Activated CD4-positive, alpha-beta T cell treated with anti-CD3 and anti-CD28 coated beads, Interleukin-2, amount 10 ng/mL, durations not matched to agents 24 days and 14 days (primary cell): ENCODE data around the gene EPHA2. TPM values are rescaled to one million over a fixed set of nuclear protein-coding genes. Genes with fewer than 3 reads are reported as not detected.
"Not testable (repeated sequence)": the region's sequence is repeated elsewhere in the genome, so short reads cannot be mapped to it uniquely, and the experiment has no call there.

Source experiments
- DNase-seq: peaks from one replicate; pipeline ENCODE4 v3.0.0; 2022
- H3K27ac Mint-ChIP-seq: one replicate; pipeline ENCODE4 v1.8.0; 2022; ENCODE audit warnings: mild to moderate bottlenecking, mixed read lengths
- H3K27me3 Mint-ChIP-seq: one replicate; pipeline ENCODE4 v1.8.0; 2022; ENCODE audit warnings: mixed read lengths
- H3K36me3 Mint-ChIP-seq: one replicate; pipeline ENCODE4 v1.8.0; 2022; ENCODE audit warnings: low read depth, mild to moderate bottlenecking, mixed read lengths
- H3K4me1 Mint-ChIP-seq: one replicate; pipeline ENCODE4 v1.8.0; 2021; ENCODE audit warnings: mixed read lengths
- H3K4me3 Mint-ChIP-seq: one replicate; pipeline ENCODE4 v1.8.0; 2022; ENCODE audit warnings: mild to moderate bottlenecking, moderate library complexity, mixed read lengths
- H3K9me3 Mint-ChIP-seq: one replicate; pipeline ENCODE4 v1.8.0; 2021; ENCODE audit warnings: mixed read lengths
- intact Hi-C: fragments of 100-400 bp; cut with micrococcal nuclease; formaldehyde crosslinking; loops from one replicate; pipeline ENCODE4 v1.15.1; 2023
- total RNA-seq: library from RNA; stranded (reverse); gene quantifications from 2 replicates; pipeline ENCODE4 v1.2.3, GENCODE V29; 2022

The EPHA2 gene
- total RNA-seq, 1 donor from 2014 or later: not detected

DNA sequence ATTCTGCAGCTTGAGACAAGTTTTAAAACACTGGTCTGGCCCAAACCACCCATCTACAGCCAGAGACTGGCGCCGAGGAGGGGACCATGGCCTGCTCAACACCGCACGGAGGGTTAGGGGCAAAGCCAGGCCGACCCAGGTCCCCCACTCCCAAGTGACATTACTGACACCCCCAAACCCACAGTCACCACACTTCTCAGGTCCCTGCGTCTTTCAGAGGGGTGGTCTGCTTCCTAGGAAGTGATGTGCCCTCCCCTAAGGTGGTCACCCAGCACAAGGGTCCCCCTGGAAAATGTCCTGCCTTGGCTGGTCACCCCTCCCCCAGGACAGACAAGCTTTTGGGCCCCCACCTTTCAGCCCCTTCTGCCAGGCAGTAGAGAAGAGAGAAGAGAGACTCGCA is 20.8 kb upstream of the EPHA2 start:
- intact Hi-C loops: no loop called here

DNA sequence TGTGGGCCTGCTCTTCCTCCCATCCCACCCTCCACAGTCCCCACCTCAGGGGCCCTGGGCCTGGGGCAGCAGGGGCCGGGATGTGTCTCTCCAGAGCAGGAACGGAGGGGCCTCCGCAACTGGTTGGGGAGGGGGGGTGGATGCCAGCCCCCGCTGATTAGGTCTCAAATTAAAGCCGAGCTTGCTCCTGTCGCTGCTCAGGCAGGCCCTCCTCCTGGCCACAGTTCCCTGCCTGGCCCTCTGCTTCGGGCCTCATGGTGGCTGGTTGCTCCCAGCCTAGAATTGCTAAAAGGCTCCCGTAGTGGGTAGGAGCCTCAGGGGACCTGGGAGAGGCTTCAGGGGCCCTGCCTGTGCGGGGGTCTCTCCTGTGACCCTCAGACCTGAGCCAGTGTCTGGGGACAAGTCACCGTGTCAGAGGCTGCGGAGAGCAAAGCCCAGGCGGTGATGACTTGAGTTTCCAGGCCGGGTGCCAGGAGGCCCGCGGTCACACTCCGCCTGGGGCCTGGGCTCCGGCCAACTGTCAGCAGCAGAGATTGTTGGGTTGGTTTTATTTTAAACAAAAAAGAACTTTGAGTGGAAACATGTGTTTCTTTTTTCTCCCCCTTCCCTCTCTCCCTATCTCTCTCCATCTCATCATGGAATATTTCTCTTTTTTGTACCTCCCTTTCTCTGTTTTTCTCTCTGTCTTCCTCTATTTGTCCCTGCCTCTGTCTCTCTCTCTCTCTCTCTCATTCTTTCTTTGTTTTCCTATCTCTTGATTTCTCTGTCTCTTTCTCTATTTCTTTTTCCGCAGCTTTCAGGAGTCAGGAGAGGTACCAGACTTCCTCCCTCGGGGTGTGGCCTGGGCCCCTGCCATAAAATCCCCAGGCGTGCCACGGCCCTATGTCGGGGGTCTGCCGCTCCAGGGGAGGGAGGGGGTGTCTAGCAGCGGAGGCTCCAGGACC is 20.0 kb upstream of the EPHA2 start:
- H3K27ac Mint-ChIP-seq: no peak overlapping the region
- intact Hi-C loops: no loop called here
- no peak overlapping the region for H3K4me3 Mint-ChIP-seq
- DNase-seq: no peak
- no peaks in the 10 kb centered on the region for H3K36me3 Mint-ChIP-seq
- H3K9me3 Mint-ChIP-seq: no peaks in the 10 kb centered on the region
- no peaks in the 10 kb centered on the region for H3K4me1 Mint-ChIP-seq
- H3K27me3 Mint-ChIP-seq: peaks cover 7% of the 10 kb centered on the region

More for the DNA sequence above, 20.8 kb upstream of the EPHA2 start:
- Mint-ChIP-seq H3K27me3 (peaks cover 4% of the 10 kb centered on the region), H3K4me3 (no peak overlapping the region), H3K27ac (no peak overlapping the region), H3K36me3 (no peaks in the 10 kb centered on the region), H3K9me3 (no peaks in the 10 kb centered on the region), H3K4me1 (no peaks in the 10 kb centered on the region)
- no peak for DNase-seq

DNA sequence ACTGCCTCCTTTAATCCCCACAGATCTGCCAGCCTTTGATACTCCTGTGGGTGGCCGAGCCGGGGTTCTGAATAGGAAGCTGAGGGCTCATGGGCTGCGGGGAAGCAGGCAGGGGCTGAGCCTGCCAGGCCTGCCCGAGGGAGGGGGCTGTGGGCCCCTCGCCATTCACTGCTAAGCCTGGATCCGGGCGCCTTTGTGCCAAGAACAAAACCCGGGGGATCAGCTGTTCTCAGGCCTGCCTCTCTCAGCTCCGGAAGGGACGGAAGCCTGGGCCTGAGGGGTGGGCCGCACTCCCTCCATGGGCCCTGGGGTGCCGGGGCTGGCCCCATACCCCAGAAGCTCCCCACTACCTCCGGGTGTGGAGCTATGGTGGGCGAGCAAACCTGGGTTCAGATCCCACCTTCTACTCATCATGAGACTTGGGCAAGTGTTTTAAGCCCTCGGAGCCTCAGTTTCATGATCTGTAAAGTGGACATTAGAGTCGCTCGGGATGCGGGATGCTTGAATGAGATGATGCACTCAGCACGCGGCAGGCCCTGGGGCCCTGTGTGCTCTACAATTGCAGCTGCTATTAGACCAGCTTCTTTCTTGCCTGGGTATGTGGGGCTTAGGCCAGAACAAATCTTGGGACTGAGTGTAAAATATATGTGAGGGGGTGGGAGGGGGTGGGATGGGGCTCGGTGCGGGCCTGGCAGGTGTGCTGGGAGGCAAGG is 19.2 kb upstream of the EPHA2 start:
- intact Hi-C loops: no loop called here
- no peaks in the 10 kb centered on the region for H3K9me3 Mint-ChIP-seq
- DNase-seq: no peak
- peaks cover 11% of the 10 kb centered on the region for H3K27me3 Mint-ChIP-seq
- no peaks in the 10 kb centered on the region for H3K36me3 Mint-ChIP-seq
- H3K4me1 Mint-ChIP-seq: no peaks in the 10 kb centered on the region
- no peak overlapping the region for H3K4me3 Mint-ChIP-seq
- H3K27ac Mint-ChIP-seq: no peak overlapping the region

DNA sequence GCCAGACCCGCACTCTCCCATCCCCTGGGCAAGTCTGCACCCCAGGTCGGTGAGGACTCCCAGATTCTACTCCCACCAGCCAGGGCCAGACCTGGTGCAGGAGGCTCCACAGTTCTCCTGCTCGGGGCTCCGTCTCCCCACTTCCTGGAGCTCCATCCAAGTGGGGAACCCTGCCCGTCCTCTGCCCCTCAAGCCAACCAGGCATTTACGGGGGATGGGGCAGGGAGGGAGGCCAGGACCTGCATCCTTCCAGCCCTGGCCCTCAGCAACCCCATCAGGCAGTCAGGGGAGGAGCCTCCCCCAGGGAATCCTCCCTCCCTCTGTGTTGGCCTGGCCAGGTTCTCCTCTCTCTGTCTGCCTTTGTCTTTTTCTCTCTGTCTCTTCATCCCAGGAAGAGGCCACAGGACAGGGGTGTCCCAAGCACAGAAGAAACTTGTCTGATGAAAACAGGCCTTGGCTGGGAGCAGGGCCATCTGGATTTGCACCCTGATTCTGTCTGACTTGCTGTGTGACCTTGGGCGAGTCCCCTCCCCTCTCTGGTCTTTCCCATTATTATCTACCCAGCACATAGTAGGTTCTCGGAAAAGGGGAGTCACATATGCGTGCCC is 18.5 kb upstream of the EPHA2 start:
- no peak for DNase-seq
- H3K36me3 Mint-ChIP-seq: no peaks in the 10 kb centered on the region
- H3K4me3 Mint-ChIP-seq: no peak overlapping the region
- H3K4me1 Mint-ChIP-seq: peaks cover under 1% of the 10 kb centered on the region
- H3K27ac Mint-ChIP-seq: no peak overlapping the region
- H3K9me3 Mint-ChIP-seq: no peaks in the 10 kb centered on the region
- intact Hi-C loops: no loop called here
- peaks cover 16% of the 10 kb centered on the region for H3K27me3 Mint-ChIP-seq

DNA sequence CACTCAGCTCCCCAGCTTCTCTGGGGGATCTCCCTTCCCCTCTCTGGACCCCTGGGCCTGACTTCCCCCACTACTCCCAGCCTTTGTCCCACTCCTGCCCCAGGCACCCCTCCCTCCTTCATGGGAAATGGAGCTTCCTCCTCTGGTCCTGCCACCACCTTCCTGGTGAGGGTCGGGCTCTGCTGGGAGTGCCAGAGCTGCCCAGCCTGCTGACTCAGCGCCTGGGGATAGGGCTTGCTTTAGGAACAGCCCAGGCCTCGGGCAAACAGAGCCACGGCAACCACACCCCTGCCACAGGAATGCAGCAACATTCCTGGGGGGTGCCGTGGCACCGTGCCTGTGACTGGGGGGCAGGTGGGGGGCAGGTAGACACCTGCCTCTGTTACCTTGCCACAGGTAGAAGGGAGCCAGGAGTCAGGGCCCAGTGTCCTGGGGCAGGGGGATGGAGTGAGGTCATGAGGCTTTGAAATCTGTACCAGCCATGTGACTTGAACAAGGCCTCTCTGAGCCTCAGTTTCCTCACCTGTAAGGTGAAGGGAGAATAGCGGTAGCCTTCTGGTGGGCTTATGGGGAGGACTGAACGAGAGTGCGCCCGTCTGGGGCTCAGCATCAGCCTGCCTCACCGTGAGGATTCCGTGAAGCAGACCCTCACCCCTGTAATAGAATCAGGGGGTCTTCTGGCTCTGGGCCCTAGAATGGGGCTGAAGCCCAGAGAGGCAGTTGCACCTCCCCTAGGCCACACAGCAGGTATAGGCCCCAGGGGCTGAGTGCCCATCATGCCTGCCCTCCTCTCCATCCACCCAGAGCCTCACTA is 17.8 kb upstream of the EPHA2 start:
- no peak for DNase-seq
- no peaks in the 10 kb centered on the region for H3K36me3 Mint-ChIP-seq
- H3K27ac Mint-ChIP-seq: no peak overlapping the region
- H3K4me3 Mint-ChIP-seq: no peak overlapping the region
- peaks cover 4% of the 10 kb centered on the region for H3K4me1 Mint-ChIP-seq
- no peaks in the 10 kb centered on the region for H3K9me3 Mint-ChIP-seq
- intact Hi-C loops: no loop called here
- peaks cover 21% of the 10 kb centered on the region for H3K27me3 Mint-ChIP-seq

DNA sequence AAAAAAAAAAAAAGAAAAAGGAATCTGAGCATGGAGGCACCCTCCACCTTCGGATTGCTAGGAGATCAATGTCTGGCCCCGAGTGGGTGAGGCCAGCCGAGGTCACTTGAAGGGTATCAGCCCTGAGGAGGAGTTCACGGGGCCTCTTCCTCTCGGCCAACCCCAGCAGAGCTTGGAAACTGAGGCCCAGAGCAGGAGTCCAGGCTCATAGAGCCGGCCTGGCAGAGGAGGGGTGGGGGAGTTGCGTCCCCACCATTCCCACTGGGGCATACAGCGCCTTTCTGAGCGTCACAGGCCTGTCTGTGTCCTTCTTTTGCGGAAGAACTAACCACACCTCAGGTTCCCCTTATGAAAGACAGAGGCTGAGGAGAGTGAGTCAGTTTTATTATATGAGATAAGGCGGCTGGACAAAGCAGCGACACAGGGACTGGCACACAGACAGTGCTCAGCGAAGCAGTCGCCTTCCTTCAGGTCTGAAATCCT is 17.1 kb upstream of the EPHA2 start:
- no peaks in the 10 kb centered on the region for H3K9me3 Mint-ChIP-seq
- H3K27ac Mint-ChIP-seq: no peak overlapping the region
- DNase-seq: no peak
- H3K4me3 Mint-ChIP-seq: no peak overlapping the region
- H3K36me3 Mint-ChIP-seq: no peaks in the 10 kb centered on the region
- H3K4me1 Mint-ChIP-seq: peaks cover 6% of the 10 kb centered on the region
- peaks cover 22% of the 10 kb centered on the region for H3K27me3 Mint-ChIP-seq
- intact Hi-C loops: no loop called here

DNA sequence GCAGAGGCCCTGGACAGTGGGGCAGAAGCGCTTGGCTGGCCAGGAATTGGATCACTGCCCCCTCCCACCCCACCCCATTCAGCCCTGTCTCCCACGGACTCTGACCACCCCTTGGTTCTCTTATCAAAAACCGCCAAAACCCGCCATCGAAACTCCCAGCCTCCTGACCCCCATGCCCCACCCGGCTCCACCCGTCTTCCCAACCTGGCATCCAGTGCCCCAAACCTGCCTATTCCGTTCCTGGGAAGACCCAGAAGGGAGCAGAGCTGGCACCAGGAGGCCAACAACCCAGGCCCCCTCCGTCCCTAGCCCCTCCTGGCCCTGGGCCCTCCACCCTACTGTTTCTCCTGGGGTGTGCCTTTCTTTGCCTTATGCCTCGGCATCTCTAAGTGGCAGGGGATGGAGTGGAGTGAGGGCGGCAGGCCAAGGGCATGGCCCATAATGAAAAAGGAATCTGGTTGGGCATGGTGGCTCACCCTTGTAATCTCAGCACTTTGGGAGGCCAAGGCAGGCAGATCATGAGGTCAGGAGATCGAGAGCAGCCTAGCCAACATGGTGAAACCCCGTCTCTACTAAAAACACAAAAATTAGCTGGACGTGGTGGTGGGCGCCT is 16.5 kb upstream of the EPHA2 start:
- intact Hi-C loops: no loop called here
- H3K9me3 Mint-ChIP-seq: no peaks in the 10 kb centered on the region
- H3K27ac Mint-ChIP-seq: no peak overlapping the region
- DNase-seq: no peak
- H3K27me3 Mint-ChIP-seq: peaks cover 19% of the 10 kb centered on the region
- H3K4me1 Mint-ChIP-seq: peaks cover 6% of the 10 kb centered on the region
- H3K36me3 Mint-ChIP-seq: no peaks in the 10 kb centered on the region
- H3K4me3 Mint-ChIP-seq: no peak overlapping the region

DNA sequence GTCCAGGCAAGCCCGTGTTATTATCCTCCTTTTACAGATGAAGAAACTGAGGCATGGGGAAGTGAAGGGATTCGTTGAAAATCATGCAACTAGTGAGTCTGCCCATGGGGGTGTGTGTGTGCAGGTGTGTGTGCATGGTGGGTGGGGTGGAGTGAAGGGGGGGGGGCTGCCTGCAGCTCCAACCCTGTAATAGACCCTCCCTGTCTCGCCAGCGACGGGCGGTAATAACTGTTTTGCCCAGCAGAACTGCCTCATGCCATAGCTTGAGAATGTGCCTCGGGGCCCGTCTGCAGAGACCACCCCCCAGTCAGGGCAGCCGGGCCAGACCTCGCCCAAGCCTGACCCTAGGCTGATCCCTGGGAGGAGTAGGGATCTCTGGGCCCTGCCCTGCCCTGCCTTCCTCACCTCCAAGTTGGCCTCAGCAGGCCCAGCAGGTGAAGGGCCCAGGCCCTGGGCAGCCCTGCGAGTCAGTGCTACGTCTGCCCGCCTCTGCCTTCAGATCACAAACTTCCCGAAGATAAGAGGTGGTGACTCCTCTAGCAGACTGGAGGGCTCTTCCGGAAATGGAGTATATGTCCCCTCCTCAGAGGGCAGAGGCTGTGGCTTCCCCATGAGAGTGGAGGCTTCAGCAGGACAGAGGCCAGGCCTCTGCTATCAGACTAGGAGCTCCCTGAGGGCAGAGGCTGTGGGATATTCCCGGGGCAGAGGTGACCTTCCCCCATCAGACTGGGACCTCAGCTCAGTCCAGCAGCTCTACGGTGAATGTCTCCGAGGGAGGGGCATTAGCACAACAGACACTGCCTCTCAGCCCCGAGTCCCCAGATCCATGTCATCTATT is 15.7 kb upstream of the EPHA2 start:
- Mint-ChIP-seq H3K27ac (no peak overlapping the region), H3K36me3 (no peaks in the 10 kb centered on the region), H3K9me3 (no peaks in the 10 kb centered on the region), H3K27me3 (peaks cover 19% of the 10 kb centered on the region), H3K4me1 (peaks cover 6% of the 10 kb centered on the region), H3K4me3 (no peak overlapping the region)
- intact Hi-C loops: no loop called here
- no peak for DNase-seq

DNA sequence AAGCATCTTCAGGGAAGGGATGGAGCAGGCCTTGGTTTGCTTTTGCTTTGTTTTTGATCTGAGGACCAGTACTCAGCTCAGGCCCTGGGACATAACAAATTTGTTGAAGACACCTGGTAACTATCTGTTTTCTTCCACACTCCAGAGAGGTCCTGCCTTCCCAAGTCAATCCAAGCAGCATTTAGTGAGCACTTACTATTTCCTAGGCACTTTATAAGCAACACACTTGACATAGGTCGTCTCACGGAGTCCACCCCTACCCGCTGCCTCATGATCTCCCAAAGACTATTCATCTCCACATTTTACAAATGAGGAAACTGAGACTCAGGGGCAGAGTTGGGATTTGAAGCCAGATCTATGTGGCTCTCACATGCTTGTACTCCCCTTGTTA is 14.4 kb upstream of the EPHA2 start:
- H3K27ac Mint-ChIP-seq: no peak overlapping the region
- no peak for DNase-seq
- H3K27me3 Mint-ChIP-seq: peaks cover 26% of the 10 kb centered on the region
- no peaks in the 10 kb centered on the region for H3K9me3 Mint-ChIP-seq
- H3K4me3 Mint-ChIP-seq: no peak overlapping the region
- H3K4me1 Mint-ChIP-seq: peaks cover 12% of the 10 kb centered on the region
- intact Hi-C loops: no loop called here
- no peaks in the 10 kb centered on the region for H3K36me3 Mint-ChIP-seq

DNA sequence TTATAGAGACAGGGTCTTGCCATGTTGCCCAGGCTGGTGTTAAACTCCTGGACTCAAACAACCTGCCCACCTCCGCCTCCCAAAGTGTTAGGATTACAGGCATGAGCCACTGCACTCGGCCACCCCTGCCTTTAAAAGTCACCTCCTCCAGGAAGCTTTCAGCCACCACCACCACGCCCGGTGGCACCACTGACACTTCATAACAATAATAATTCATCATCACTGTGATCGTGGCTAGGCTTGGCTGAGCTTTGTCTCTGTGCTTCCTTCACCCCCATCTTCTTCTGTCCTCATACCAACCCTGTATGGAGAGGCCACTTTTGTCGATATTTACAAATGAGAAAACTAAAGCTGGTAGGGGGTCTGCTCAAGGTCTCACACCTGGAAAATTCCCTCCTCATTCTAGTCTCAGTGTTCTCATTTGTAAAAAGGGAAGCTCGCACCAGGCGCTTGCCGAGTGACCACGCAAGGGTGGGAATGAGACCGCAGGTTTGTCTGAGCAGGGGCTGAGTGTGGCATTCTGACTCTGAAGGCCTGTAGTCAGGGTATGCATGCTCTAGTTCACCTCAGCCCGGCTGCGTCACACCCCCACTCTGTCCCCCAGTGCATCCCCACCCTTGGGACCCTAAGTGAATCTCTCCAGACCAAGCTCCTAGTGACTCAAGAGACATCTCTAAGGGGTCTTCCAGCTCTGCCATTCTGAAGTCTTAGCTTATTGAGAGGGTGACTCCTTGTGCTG is 12.9 kb upstream of the EPHA2 start:
- DNase-seq: no peak
- no peak overlapping the region for H3K27ac Mint-ChIP-seq
- H3K4me1 Mint-ChIP-seq: peaks cover 22% of the 10 kb centered on the region
- no peaks in the 10 kb centered on the region for H3K36me3 Mint-ChIP-seq
- no peaks in the 10 kb centered on the region for H3K9me3 Mint-ChIP-seq
- intact Hi-C loops: no loop called here
- H3K4me3 Mint-ChIP-seq: peak overlapping the region; percentile 64
- H3K27me3 Mint-ChIP-seq: peaks cover 35% of the 10 kb centered on the region

DNA sequence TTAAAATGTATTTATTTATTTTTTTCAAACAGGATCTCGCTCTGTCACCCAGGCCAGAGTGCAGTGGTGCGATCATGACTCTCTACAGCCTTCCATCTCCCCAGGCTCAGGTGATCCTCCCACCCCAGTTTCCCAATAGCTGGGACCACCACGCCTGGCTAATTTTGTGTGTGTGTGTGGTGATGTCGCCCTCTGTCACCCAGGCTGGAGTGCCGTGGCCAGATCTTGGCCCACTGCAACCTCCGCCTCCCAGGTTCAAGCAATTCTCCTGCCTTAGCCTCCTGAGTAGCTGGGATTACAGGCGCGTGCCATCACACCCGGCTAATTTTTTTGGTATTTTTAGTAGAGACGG is 12.3 kb upstream of the EPHA2 start:
- H3K9me3 Mint-ChIP-seq, H3K27ac Mint-ChIP-seq, DNase-seq, H3K36me3 Mint-ChIP-seq, intact Hi-C loops: not testable (repeated sequence)
- peaks cover 25% of the 10 kb centered on the region for H3K4me1 Mint-ChIP-seq
- peak overlapping the region; percentile 64 for H3K4me3 Mint-ChIP-seq
- H3K27me3 Mint-ChIP-seq: peaks cover 35% of the 10 kb centered on the region
